Activated CD8-positive, alpha-beta memory T cell treated with anti-CD3 and anti-CD28 coated beads for 36 hours (primary cell): ENCODE measurements around the gene NEK7. TPM values are rescaled to one million over a fixed set of nuclear protein-coding genes. Genes with fewer than 3 reads are reported as not detected.

ENCODE experiments used
- CTCF ChIA-PET: fragments of 350-600 bp; sonication (Branson Sonifier 250); formaldehyde crosslinking; loops from one replicate; lab custom pipeline; 2021; ENCODE audit warnings: antibody characterized with exemption; lab: Charles Lee
- POLR2A ChIA-PET: fragments of 350-600 bp; sonication (Branson Sonifier 250); formaldehyde crosslinking; loops from one replicate; lab custom pipeline; 2021; ENCODE audit warnings: antibody characterized with exemption; lab: Charles Lee
- total RNA-seq, 2 experiments: library from RNA; stranded (reverse); gene quantifications; one replicate each; pipeline ENCODE4 v1.2.3, GENCODE V29; 2021

NEK7 gene
- total RNA-seq, 2 experiments from 2014 or later = 64.7 to 68.7 TPM

- ChIA-PET CTCF (interaction anchor here (0.6 kb wide), 1 partner anchor 73 kb away, joined by 3 read pairs; no protein-coding TSS in a partner anchor), POLR2A (no interaction called here)
Observed at GRCh38 chr1:198360208-198360729, 203.5 kb downstream of the NEK7 start.

GRCh38 chr1:198361237-198361767 lies 204.5 kb downstream of the NEK7 start:
- CTCF ChIA-PET = no interaction called here
- POLR2A ChIA-PET = no interaction called here

GRCh38 chr1:198363625-198364151 lies 206.9 kb downstream of the NEK7 start:
- CTCF ChIA-PET = no interaction called here
- POLR2A ChIA-PET = interaction anchor here (0.9 kb wide), 1 partner anchor 11 kb away, joined by 3 read pairs; no protein-coding TSS in a partner anchor

GRCh38 chr1:198364471-198364870 lies 207.7 kb downstream of the NEK7 start:
- CTCF ChIA-PET = no interaction called here
- POLR2A ChIA-PET = no interaction called here

GRCh38 chr1:198367296-198367695 lies 210.5 kb downstream of the NEK7 start:
- CTCF ChIA-PET = interaction anchor here (1.1 kb wide), 1 partner anchor 211 kb away, joined by 3 read pairs; no protein-coding TSS in a partner anchor
- POLR2A ChIA-PET = no interaction called here

GRCh38 chr1:198370996-198371395 lies 214.2 kb downstream of the NEK7 start:
- CTCF ChIA-PET = no interaction called here
- POLR2A ChIA-PET = no interaction called here

Other genes starting within 250 kb of the NEK7 start
- gene LHX9, start 239.6 kb upstream of the NEK7 start, total RNA-seq = not detected